Measurements from ENCODE around the gene HACD2.
"Not testable (repeated sequence)": the region's sequence is repeated elsewhere in the genome, so short reads cannot be mapped to it uniquely, and the experiment has no call there.

HACD2 gene

GRCh38 chr3:123489400-123490004 is 95.4 kb downstream of the HACD2 start:
- peak; percentile 91 for TF ChIP-seq CTCF (conservative IDR thresholded peaks at IDR 0.05; ENCODE audit: control insufficient read depth, insufficient read depth, low read depth, low read length)
- H3K4me3 ChIP-seq (ENCODE audit: control insufficient read depth, low read depth, low read length) = no peak overlapping the region
- peak; percentile 69 for DNase-seq (ENCODE audit: low read depth)

GRCh38 chr3:123488645-123489347 is 96.1 kb downstream of the HACD2 start:
- TF ChIP-seq CTCF (conservative IDR thresholded peaks at IDR 0.05; ENCODE audit: control insufficient read depth, insufficient read depth, low read depth, low read length) = no peak
- H3K4me3 ChIP-seq (ENCODE audit: control insufficient read depth, low read depth, low read length) = no peak overlapping the region
- no peak for DNase-seq (ENCODE audit: low read depth)

GRCh38 chr3:123487063-123487462 is 97.8 kb downstream of the HACD2 start:
- not testable (repeated sequence) for DNase-seq (ENCODE audit: low read depth); H3K4me3 ChIP-seq (ENCODE audit: control insufficient read depth, low read depth, low read length)

- H3K4me3 ChIP-seq (ENCODE audit: control insufficient read depth, low read depth, low read length) = no peak overlapping the region
- DNase-seq (ENCODE audit: low read depth) = no peak
- TF ChIP-seq CTCF (conservative IDR thresholded peaks at IDR 0.05; ENCODE audit: control insufficient read depth, insufficient read depth, low read depth, low read length) = no peak
Measured at GRCh38 chr3:123486460-123486859, 98.4 kb downstream of the HACD2 start.

GRCh38 chr3:123485551-123485950 is 99.3 kb downstream of the HACD2 start:
- TF ChIP-seq CTCF (conservative IDR thresholded peaks at IDR 0.05; ENCODE audit: control insufficient read depth, insufficient read depth, low read depth, low read length) = no peak
- H3K4me3 ChIP-seq (ENCODE audit: control insufficient read depth, low read depth, low read length) = no peak overlapping the region
- no peak for DNase-seq (ENCODE audit: low read depth)

GRCh38 chr3:123483146-123483545 is 101.7 kb downstream of the HACD2 start:
- DNase-seq (ENCODE audit: low read depth) = no peak
- no peak for TF ChIP-seq CTCF (conservative IDR thresholded peaks at IDR 0.05; ENCODE audit: control insufficient read depth, insufficient read depth, low read depth, low read length)
- H3K4me3 ChIP-seq (ENCODE audit: control insufficient read depth, low read depth, low read length) = no peak overlapping the region

- H3K4me3 ChIP-seq (ENCODE audit: control insufficient read depth, low read depth, low read length) = no peak overlapping the region
- TF ChIP-seq CTCF (conservative IDR thresholded peaks at IDR 0.05; ENCODE audit: control insufficient read depth, insufficient read depth, low read depth, low read length) = no peak
- DNase-seq (ENCODE audit: low read depth) = no peak
Measured at GRCh38 chr3:123481722-123482457, 103.0 kb downstream of the HACD2 start.

Data from fibroblast of mammary gland (primary cell).